Caco-2 (cell line): ENCODE measurements around the gene NUP98. TPM values are rescaled to one million over a fixed set of nuclear protein-coding genes. Genes with fewer than 3 reads are reported as not detected.

Experiments
- BruUV-seq: library from RNA; stranded (reverse); fragments of 400-500 nt; replicated peaks from 2 replicates; lab custom pipeline; 2021; lab: Mats Ljungman, UMichigan
- CTCF ChIA-PET: fragments of 300-600 bp; sonication (Branson Sonifier 250); formaldehyde crosslinking; loops from one replicate; lab custom pipeline; 2022; ENCODE audit warnings: antibody characterized with exemption; lab: Charles Lee
- POLR2A ChIA-PET: fragments of 300-600 bp; sonication (Branson Sonifier 250); formaldehyde crosslinking; loops from one replicate; lab custom pipeline; 2022; ENCODE audit warnings: antibody characterized with exemption; lab: Charles Lee
- DNase-seq, 2 experiments: peaks; one replicate each; pipeline versions ENCODE4 v3.0.0 to v3.0.0-alpha.2; 2020 to 2022
- H3K27me3 ChIP-seq: replicated peaks from 2 replicates; pipeline ENCODE4 v1.6.0; 2011; ENCODE audit warnings: low read length; ENCODE audit not compliant: control insufficient read depth, insufficient read depth
- H3K36me3 ChIP-seq: 2 replicates; pipeline ENCODE4 v1.5.1; 2011; ENCODE audit warnings: low read length; ENCODE audit not compliant: control insufficient read depth, insufficient read depth
- H3K4me1 ChIP-seq: fragments of 250-450 bp; sonication (Bioruptor Pico); 2 replicates; pipeline ENCODE4 v1.5.1; 2020; ENCODE audit warnings: mild to moderate bottlenecking
- H3K4me3 ChIP-seq: 2 replicates; pipeline ENCODE4 v1.5.1; 2011; ENCODE audit warnings: low read depth, mild to moderate bottlenecking, control low read depth, low read length
- H3K9me3 ChIP-seq: fragments of 250-450 bp; sonication (Bioruptor Pico); 2 replicates; pipeline ENCODE4 v1.5.1; 2020; ENCODE audit warnings: mild to moderate bottlenecking, moderate library complexity
- H3K27ac Mint-ChIP-seq: one replicate; pipeline ENCODE4 v1.8.0; 2022; ENCODE audit warnings: mixed read lengths; ENCODE audit not compliant: unreplicated experiment
- H3K27me3 Mint-ChIP-seq: one replicate; pipeline ENCODE4 v1.8.0; 2022; ENCODE audit warnings: mixed read lengths; ENCODE audit not compliant: insufficient read depth, unreplicated experiment
- H3K36me3 Mint-ChIP-seq: one replicate; pipeline ENCODE4 v1.8.0; 2022; ENCODE audit warnings: mild to moderate bottlenecking, mixed read lengths; ENCODE audit not compliant: insufficient read depth, unreplicated experiment
- H3K4me1 Mint-ChIP-seq: one replicate; pipeline ENCODE4 v1.8.0; 2022; ENCODE audit warnings: low read depth, mixed read lengths; ENCODE audit not compliant: unreplicated experiment
- H3K4me3 Mint-ChIP-seq: one replicate; pipeline ENCODE4 v1.8.0; 2022; ENCODE audit warnings: mild to moderate bottlenecking, moderate library complexity, mixed read lengths; ENCODE audit not compliant: unreplicated experiment
- H3K9me3 Mint-ChIP-seq: one replicate; pipeline ENCODE4 v1.8.0; 2022; ENCODE audit warnings: mixed read lengths; ENCODE audit not compliant: unreplicated experiment
- intact Hi-C: fragments of 100-400 bp; cut with micrococcal nuclease; formaldehyde crosslinking; loops from one replicate; pipeline ENCODE4 v1.10.0; 2022; ENCODE audit not compliant: unreplicated experiment
- total RNA-seq: library from RNA; stranded (reverse); gene quantifications from 2 replicates; pipeline ENCODE4 v1.2.3, GENCODE V29; 2022
- TF ChIP-seq, protein P1 (sequence below), 2 experiments: fragments of 200-600 bp in 1 of 2; IDR thresholded peaks; 1 replicate in 1 of 2; 2 replicates in 1 of 2; pipeline versions ENCODE4 v1.5.1 to v1.8.0; 2011 to 2022; ENCODE audit warnings: antibody characterized with exemption in 1 of 2, control low read depth in 1 of 2, inconsistent platforms in 1 of 2, low read depth in 1 of 2, low read length in 1 of 2, mild to moderate bottlenecking in 1 of 2, moderate library complexity in 1 of 2; ENCODE audit not compliant: insufficient read depth in 1 of 2, severe bottlenecking in 1 of 2, unreplicated experiment in 1 of 2

Gene NUP98
- total RNA-seq, 1 experiment from 2014 or later, result 146 TPM

DNA sequence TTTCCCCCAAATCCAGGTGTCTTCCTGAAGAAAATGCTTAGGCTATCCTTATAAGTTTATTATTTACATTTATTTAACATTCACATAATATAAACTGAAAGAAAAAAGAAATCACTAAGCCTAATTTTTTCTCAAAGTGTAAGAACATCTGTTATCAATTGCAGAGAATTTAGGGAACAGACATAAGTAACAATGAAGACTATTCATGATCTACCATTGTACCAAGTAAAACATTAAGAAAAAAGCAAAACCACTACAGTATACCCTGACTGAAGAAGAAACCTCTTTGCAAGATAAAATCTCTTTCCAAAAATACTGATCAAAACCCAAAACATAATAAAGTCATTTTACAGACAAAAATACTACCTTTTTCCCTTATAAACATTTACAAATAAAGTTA lies 60.5 kb downstream of the NUP98 start:
- intact Hi-C loops, result loop anchor here (5.0 kb wide), 1 partner anchor 70 kb away; the partner anchor contains the start of gene PGAP2

DNA sequence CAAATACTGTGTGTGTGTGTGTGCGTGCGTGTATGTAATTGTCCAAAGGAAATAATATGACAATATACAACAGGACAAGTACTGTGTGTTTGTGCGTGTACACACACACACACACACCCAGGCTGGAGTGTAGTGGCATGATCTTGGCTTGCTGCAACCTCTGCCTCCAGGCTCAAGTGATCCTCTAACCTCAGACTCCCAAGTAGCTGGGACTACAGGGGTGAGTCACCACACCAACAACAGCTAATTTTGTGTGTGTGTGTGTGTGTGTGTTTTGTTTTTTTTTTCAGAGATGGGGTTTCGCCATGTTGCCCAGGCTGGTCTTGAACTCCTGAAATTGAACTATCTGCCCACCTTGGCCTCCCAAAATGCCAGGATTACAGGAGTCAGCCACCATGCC lies 61.5 kb downstream of the NUP98 start:
- no peak overlapping the region for H3K27ac Mint-ChIP-seq
- H3K4me3 Mint-ChIP-seq, result no peak overlapping the region
- BruUV-seq, result no TSS peak
- H3K36me3 Mint-ChIP-seq, result peaks cover 97% of the 10 kb centered on the region
- H3K27me3 ChIP-seq, result no peaks in the 10 kb centered on the region
- no peaks in the 10 kb centered on the region for H3K27me3 Mint-ChIP-seq
- H3K4me1 Mint-ChIP-seq, result peaks cover 8% of the 10 kb centered on the region
- intact Hi-C loops, result loop anchor here (5.0 kb wide), 1 partner anchor 71 kb away; the partner anchor contains the start of gene PGAP2
- H3K9me3 Mint-ChIP-seq, result no peaks in the 10 kb centered on the region
- TF ChIP-seq, protein P1, sequence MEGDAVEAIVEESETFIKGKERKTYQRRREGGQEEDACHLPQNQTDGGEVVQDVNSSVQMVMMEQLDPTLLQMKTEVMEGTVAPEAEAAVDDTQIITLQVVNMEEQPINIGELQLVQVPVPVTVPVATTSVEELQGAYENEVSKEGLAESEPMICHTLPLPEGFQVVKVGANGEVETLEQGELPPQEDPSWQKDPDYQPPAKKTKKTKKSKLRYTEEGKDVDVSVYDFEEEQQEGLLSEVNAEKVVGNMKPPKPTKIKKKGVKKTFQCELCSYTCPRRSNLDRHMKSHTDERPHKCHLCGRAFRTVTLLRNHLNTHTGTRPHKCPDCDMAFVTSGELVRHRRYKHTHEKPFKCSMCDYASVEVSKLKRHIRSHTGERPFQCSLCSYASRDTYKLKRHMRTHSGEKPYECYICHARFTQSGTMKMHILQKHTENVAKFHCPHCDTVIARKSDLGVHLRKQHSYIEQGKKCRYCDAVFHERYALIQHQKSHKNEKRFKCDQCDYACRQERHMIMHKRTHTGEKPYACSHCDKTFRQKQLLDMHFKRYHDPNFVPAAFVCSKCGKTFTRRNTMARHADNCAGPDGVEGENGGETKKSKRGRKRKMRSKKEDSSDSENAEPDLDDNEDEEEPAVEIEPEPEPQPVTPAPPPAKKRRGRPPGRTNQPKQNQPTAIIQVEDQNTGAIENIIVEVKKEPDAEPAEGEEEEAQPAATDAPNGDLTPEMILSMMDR (IDR thresholded peaks at IDR 0.05; ENCODE audit: insufficient read depth in 1 of 2, low read depth in 1 of 2, low read length in 1 of 2, severe bottlenecking in 1 of 2, unreplicated experiment in 1 of 2), result no peak
- H3K4me1 ChIP-seq, result no peaks in the 10 kb centered on the region
- H3K36me3 ChIP-seq, result peaks cover 2% of the 10 kb centered on the region; the same call in 1 of the 2 replicates
- H3K4me3 ChIP-seq, result no peak overlapping the region
- no peaks in the 10 kb centered on the region for H3K9me3 ChIP-seq
- no peak for DNase-seq
- POLR2A ChIA-PET, result no interaction called here
- CTCF ChIA-PET, result no interaction called here

More for the DNA sequence above, 60.5 kb downstream of the NUP98 start:
- Mint-ChIP-seq H3K36me3 (peaks cover 97% of the 10 kb centered on the region), H3K4me1 (peaks cover 8% of the 10 kb centered on the region), H3K27me3 (no peaks in the 10 kb centered on the region), H3K27ac (no peak overlapping the region), H3K9me3 (no peaks in the 10 kb centered on the region), H3K4me3 (no peak overlapping the region)
- no TSS peak for BruUV-seq
- peaks cover 2% of the 10 kb centered on the region; the same call in 1 of the 2 replicates for H3K36me3 ChIP-seq
- no peaks in the 10 kb centered on the region for H3K27me3 ChIP-seq
- ChIA-PET CTCF (no interaction called here), POLR2A (no interaction called here)
- no peaks in the 10 kb centered on the region for H3K9me3 ChIP-seq
- no peak for DNase-seq
- H3K4me3 ChIP-seq, result no peak overlapping the region
- TF ChIP-seq, protein P1 (IDR thresholded peaks at IDR 0.05; ENCODE audit: insufficient read depth in 1 of 2, low read depth in 1 of 2, low read length in 1 of 2, severe bottlenecking in 1 of 2, unreplicated experiment in 1 of 2), result no peak
- H3K4me1 ChIP-seq, result no peaks in the 10 kb centered on the region

DNA sequence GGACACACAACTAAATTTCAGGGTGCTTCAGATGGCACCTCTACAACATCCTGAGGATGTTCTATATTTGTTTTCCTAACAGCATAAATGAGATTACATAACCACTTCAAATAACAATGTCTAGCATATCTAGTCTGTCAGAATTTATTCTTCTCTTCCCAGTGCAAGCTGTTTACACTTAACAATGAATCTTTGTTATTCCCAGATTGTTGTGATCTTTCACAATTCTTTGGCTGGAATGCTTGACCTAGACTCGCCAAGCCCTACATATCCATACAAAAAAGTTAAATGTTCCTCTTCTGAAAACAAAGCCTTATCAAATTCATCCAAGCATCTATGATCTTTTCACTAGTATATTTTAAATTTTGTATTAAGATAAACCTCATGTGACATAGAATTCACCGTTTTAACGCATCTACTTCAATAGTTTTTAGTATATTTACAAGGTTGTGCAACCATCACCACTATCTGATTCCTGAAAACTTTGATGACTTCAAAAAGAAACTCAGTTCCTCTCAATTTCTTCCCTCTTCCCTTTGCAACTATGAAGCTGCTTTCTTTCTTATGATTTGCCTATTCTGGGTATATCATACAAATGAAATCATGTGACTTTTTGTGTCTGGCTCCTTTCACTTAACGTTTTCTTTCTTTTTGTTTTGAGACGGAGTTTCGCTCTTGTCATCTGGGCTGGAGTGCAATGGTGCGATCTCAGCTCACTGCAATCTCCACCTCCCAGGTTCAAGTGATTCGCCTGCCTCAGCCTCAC lies 64.5 kb downstream of the NUP98 start:
- Mint-ChIP-seq H3K9me3 (no peaks in the 10 kb centered on the region), H3K27me3 (no peaks in the 10 kb centered on the region), H3K4me3 (no peak overlapping the region), H3K27ac (no peak overlapping the region), H3K36me3 (peaks cover 99% of the 10 kb centered on the region), H3K4me1 (peaks cover 13% of the 10 kb centered on the region)
- H3K36me3 ChIP-seq, result peaks cover 2% of the 10 kb centered on the region; the same call in 1 of the 2 replicates
- intact Hi-C loops, result no loop called here
- ChIA-PET CTCF (no interaction called here), POLR2A (no interaction called here)
- H3K4me3 ChIP-seq, result no peak overlapping the region
- no peak for DNase-seq
- no peaks in the 10 kb centered on the region for H3K4me1 ChIP-seq
- H3K9me3 ChIP-seq, result no peaks in the 10 kb centered on the region
- BruUV-seq, result no TSS peak
- H3K27me3 ChIP-seq, result no peaks in the 10 kb centered on the region
- TF ChIP-seq, protein P1 (IDR thresholded peaks at IDR 0.05; ENCODE audit: insufficient read depth in 1 of 2, low read depth in 1 of 2, low read length in 1 of 2, severe bottlenecking in 1 of 2, unreplicated experiment in 1 of 2), result no peak
